Gastroesophageal sphincter (tissue), 3 donors: ENCODE measurements around the gene ADCY2.

Source experiments
- CTCF ChIP-seq, 4 experiments: fragments of 200-600 bp in 2 of 4; fragments of 450-650 bp in 2 of 4; sonication (generic) in 1 of 4; IDR thresholded peaks; one replicate each; pipeline ENCODE4 v1.5.1; 2017 to 2019; ENCODE audit warnings: antibody characterized with exemption in 4 of 4, mild to moderate bottlenecking in 2 of 4, moderate library complexity in 2 of 4
- EP300 ChIP-seq: sonication (generic); formaldehyde crosslinking; IDR thresholded peaks from one replicate; pipeline ENCODE4 v1.6.1; 2017; ENCODE audit warnings: antibody characterized with exemption, mild to moderate bottlenecking
- POLR2A ChIP-seq, 2 donors: fragments of 450-650 bp; IDR thresholded peaks; one replicate each; pipeline ENCODE4 v1.6.1; 2017; ENCODE audit warnings: antibody characterized with exemption in 2 of 2, mild to moderate bottlenecking in 2 of 2, moderate library complexity in 1 of 2

DNA sequence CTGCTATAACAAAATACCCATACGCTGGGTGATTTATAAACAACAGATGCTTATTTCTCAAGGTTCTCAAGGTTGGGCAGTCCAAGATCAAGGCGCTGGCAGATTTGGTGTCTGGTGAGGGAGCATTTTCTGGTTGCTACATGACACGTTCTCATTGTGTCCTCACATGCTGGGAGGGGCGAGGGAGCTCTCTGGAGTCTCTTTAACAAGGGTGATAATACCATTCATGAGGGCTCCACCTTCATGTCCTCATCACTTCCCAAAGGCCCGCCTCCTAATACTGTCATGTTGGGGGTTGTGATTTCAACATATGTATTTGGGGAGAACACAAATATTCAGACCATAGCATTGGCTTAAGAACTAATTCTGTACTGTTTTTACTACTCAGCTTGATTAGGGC is 450.4 kb downstream of the ADCY2 start:
- TF ChIP-seq EP300 (no peak), CTCF (IDR thresholded peaks at IDR 0.05) (no peak), POLR2A (IDR thresholded peaks at IDR 0.05) (no peak)
